Left ventricle myocardium inferior (tissue), 1 donor: ENCODE data around the gene TBC1D20. TPM values are rescaled to one million over a fixed set of nuclear protein-coding genes. Genes with fewer than 3 reads are reported as not detected.

Experiments used
- DNase-seq: peaks from one replicate; pipeline ENCODE4 v3.0.0-alpha.2; 2020
- H3K27ac ChIP-seq: fragments of 200-600 bp; replicated peaks from 2 replicates; pipeline ENCODE4 v1.8.0; 2021
- H3K27me3 ChIP-seq: fragments of 200-600 bp; 2 replicates; pipeline ENCODE4 v1.8.0; 2021; ENCODE audit warnings: low read depth
- H3K36me3 ChIP-seq: fragments of 200-600 bp; 2 replicates; pipeline ENCODE4 v1.8.0; 2021
- H3K4me1 ChIP-seq: fragments of 200-600 bp; 2 replicates; pipeline ENCODE4 v1.8.0; 2021
- H3K4me3 ChIP-seq: fragments of 200-600 bp; 2 replicates; pipeline ENCODE4 v1.8.0; 2021; ENCODE audit warnings: mild to moderate bottlenecking, moderate library complexity
- H3K9me3 ChIP-seq: fragments of 200-600 bp; replicated peaks from 2 replicates; pipeline ENCODE4 v1.8.0; 2021
- intact Hi-C: fragments of 100-400 bp; cut with micrococcal nuclease; formaldehyde crosslinking; loops from one replicate; pipeline ENCODE4 v1.11.0; 2022
- total RNA-seq: library from RNA; stranded (reverse); fragmentation: NEBNext Ultra II Directional; extraction: Animal tissue kit (Norgen Biotek cat#: 25700); gene quantifications from one replicate; pipeline ENCODE4 v1.2.1, GENCODE V29; 2021
- TF ChIP-seq, protein P1 (sequence below): fragments of 200-600 bp; IDR thresholded peaks from 2 replicates; pipeline ENCODE4 v1.8.0; 2021; ENCODE audit warnings: antibody characterized with exemption, mild to moderate bottlenecking, borderline replicate concordance
- donor health status: DM: no; HTN: yes; CAD: no; lungs with severe emphysema.

TBC1D20 gene
- total RNA-seq, 1 donor from 2014 or later, result 23.0 TPM

DNA sequence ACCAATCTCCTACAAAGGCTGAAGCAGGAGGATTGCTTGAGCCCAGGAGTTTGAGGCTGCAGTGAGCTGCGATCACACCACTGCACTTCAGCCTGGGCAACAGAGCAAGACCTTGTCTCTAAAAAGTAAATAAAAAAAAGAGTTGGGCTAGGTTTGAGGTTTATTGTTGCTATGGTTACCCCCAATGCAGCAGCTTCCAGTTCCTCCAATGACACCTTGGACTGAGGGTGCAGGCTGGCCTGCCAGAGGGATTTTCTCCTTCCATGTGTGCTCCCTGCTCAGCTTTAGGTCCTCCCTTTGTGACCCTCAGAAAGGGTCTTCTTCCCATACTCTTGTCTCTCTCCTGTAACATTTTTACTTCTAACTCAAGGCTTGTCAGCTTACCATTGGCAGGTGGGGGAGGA, 10.6 kb upstream of the TBC1D20 start:
- Histone ChIP-seq H3K27me3 (peaks cover 7% of the 10 kb centered on the region), H3K27ac (no peak overlapping the region), H3K4me3 (no peak overlapping the region), H3K36me3 (peaks cover 10% of the 10 kb centered on the region), H3K9me3 (peaks cover 4% of the 10 kb centered on the region), H3K4me1 (no peaks in the 10 kb centered on the region)
- intact Hi-C loops, result no loop called here
- DNase-seq, result no peak
- TF ChIP-seq, protein P1, sequence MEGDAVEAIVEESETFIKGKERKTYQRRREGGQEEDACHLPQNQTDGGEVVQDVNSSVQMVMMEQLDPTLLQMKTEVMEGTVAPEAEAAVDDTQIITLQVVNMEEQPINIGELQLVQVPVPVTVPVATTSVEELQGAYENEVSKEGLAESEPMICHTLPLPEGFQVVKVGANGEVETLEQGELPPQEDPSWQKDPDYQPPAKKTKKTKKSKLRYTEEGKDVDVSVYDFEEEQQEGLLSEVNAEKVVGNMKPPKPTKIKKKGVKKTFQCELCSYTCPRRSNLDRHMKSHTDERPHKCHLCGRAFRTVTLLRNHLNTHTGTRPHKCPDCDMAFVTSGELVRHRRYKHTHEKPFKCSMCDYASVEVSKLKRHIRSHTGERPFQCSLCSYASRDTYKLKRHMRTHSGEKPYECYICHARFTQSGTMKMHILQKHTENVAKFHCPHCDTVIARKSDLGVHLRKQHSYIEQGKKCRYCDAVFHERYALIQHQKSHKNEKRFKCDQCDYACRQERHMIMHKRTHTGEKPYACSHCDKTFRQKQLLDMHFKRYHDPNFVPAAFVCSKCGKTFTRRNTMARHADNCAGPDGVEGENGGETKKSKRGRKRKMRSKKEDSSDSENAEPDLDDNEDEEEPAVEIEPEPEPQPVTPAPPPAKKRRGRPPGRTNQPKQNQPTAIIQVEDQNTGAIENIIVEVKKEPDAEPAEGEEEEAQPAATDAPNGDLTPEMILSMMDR, result no peak

DNA sequence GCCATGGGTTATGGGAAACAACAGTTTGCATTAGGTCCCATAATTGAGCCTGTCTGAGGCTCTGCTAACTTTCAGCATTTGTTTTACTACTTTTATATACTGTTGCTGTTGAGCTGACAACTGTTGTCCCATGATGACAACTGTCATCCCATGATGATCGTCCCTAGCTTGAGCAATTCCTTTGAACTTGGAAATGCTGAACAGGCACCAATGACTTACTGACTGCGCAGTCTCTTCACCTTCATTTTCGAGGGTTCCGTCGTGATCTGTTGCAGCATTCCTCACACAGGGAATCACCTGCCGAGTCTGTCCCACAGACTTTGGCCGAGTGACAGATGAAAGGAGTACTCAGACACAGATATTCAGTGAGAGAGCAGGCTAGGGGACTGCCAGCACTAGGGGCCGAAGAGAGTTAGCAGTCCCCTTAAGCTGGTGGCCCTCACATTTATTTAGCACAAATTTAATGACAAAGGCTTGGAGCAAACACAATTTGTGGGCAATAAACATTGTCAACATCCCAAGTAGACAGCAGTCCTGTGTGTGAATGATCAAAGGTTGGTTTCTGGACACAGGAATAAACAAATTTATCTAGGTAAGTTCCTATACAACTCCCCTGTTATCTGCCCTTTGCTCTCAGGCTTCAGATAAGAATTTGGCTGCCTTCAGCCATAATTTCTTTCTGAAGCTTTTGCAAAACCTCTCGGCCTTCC, 10.0 kb upstream of the TBC1D20 start:
- no peak overlapping the region for H3K27ac ChIP-seq
- no peaks in the 10 kb centered on the region for H3K4me1 ChIP-seq
- H3K27me3 ChIP-seq, result peaks cover 10% of the 10 kb centered on the region
- peaks cover 4% of the 10 kb centered on the region for H3K9me3 ChIP-seq
- intact Hi-C loops, result no loop called here
- peaks cover 5% of the 10 kb centered on the region for H3K36me3 ChIP-seq
- TF ChIP-seq, protein P1, result no peak
- H3K4me3 ChIP-seq, result no peak overlapping the region
- no peak for DNase-seq

- TF ChIP-seq, protein P1, result no peak
- H3K36me3 ChIP-seq, result peaks cover 5% of the 10 kb centered on the region
- no peak for DNase-seq
- peaks cover 4% of the 10 kb centered on the region for H3K9me3 ChIP-seq
- H3K27ac ChIP-seq, result no peak overlapping the region
- H3K4me1 ChIP-seq, result no peaks in the 10 kb centered on the region
- H3K4me3 ChIP-seq, result no peak overlapping the region
- peaks cover 10% of the 10 kb centered on the region for H3K27me3 ChIP-seq
- intact Hi-C loops, result no loop called here
These were observed 7.6 kb upstream of the TBC1D20 start for GRCh38 chr20:469746-470490.

DNA sequence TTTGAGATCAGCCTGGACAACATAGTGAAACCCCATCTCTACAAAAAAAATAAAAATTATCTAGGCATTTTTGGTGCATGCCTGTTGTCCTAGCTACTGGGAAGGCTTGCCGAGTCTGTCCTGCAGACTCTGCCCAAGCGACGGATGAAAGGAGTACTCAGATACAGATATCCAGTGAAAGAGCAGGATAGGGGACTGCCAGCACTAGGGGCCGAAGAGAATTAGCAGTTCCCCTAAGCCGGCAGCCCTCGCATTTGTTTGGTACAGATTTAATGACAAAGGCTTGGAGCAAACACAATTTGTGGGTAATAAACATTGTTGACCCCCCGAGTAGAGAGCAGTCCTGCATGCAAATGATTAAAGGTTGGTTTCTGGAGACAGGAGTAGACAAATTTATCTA, 5.4 kb upstream of the TBC1D20 start:
- intact Hi-C loops, result no loop called here
- Histone ChIP-seq H3K27ac (no peak overlapping the region), H3K9me3 (peaks cover 4% of the 10 kb centered on the region), H3K27me3 (peaks cover 10% of the 10 kb centered on the region), H3K4me3 (no peak overlapping the region), H3K36me3 (no peaks in the 10 kb centered on the region), H3K4me1 (peaks cover 5% of the 10 kb centered on the region)
- no peak for DNase-seq
- TF ChIP-seq, protein P1, result no peak

DNA sequence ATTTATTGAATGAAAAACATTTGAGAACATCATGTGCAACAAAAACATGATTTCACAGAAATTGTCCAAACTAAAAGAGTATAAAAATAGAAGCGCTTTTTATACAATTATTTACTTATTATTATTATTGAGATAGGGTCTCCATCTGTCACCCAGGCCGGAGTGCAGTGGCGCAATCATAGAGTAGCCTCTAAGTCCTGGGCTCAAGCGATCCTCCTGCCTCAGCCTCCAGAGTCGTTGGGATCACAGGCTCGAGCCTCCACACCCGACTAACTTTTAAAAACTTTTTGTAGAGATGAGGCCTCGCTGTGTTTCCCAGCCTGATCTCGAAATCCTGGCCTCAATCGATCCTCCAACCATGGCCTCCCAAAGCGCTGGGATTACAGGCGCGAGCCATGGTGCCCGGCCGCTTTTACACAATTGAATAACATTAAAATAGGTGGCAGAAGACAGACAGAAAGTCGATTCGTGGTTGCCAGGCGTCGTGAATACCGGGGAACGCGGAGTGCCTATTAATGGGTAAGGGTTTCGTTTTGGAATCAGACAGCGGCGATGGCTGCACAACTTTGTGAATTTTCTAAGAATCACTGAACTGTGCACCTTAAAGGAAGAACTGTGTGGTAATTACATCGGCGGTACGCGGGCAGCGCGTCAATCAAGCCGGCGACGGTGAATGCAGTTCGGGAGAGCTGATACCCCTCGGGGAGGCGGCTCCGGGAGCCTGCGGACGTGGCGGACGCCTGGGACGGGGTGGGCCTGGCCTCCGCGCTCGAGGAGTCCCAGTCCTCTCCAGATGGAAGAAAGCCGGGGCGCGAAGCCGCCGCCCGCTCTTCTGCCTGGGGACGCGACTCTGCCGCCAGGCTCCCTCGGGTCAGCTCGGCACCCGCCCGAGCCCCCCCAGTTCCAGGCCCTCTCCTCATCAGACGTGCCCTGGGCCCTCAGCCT, 807 bp downstream of the TBC1D20 start:
- TF ChIP-seq, protein P1, result no peak
- Histone ChIP-seq H3K27me3 (no peaks in the 10 kb centered on the region), H3K4me3 (peak overlapping the region; percentile 79), H3K4me1 (peaks cover 56% of the 10 kb centered on the region), H3K27ac (peak overlapping the region; percentile 95), H3K9me3 (no peaks in the 10 kb centered on the region), H3K36me3 (no peaks in the 10 kb centered on the region)
- DNase-seq, result peak; percentile 48
- intact Hi-C loops, result no loop called here
